B cell (primary cell): ENCODE data around the gene ADCY10. TPM values are rescaled to one million over a fixed set of nuclear protein-coding genes. Genes with fewer than 3 reads are reported as not detected.

Experiments used
- ATAC-seq: fragments of 200-7000 bp; cut with Tn5 transposase; one replicate; pipeline ENCODE4 v1.10.0; 2021; ENCODE audit warnings: low read depth, mild to moderate bottlenecking, moderate number of reproducible peaks, moderate library complexity
- CTCF ChIA-PET: fragments of 350-600 bp; sonication (Branson Sonifier 250); formaldehyde crosslinking; loops from one replicate; lab custom pipeline; 2021; ENCODE audit warnings: antibody characterized with exemption, inconsistent platforms; lab: Charles Lee
- POLR2A ChIA-PET: fragments of 350-600 bp; sonication (Branson Sonifier 250); formaldehyde crosslinking; loops from one replicate; lab custom pipeline; 2021; ENCODE audit warnings: antibody characterized with exemption; lab: Charles Lee
- DNase-seq: peaks from one replicate; pipeline ENCODE4 v3.0.0; 2013
- H2AFZ ChIP-seq: 2 replicates; pipeline ENCODE4 v1.6.1; 2012; ENCODE audit warnings: mild to moderate bottlenecking, low read depth, low read length; ENCODE audit not compliant: insufficient read depth, poor library complexity, severe bottlenecking
- H3K27ac ChIP-seq, 2 donors: 1 replicate in 1 of 2; 2 replicates in 1 of 2; pipeline ENCODE4 v1.5.1; 2012 to 2013; ENCODE audit warnings: low read length in 2 of 2, mild to moderate bottlenecking in 2 of 2, moderate library complexity in 1 of 2
- H3K27me3 ChIP-seq, 4 experiments: fragments of 200-600 bp in 1 of 4; sonication (generic) in 1 of 4; replicated peaks in 1 of 4; 1 replicate in 2 of 4; 2 replicates in 2 of 4; pipeline versions ENCODE4 v1.6.1 to v1.7.0; 2013 to 2016; ENCODE audit warnings: low read length in 3 of 4, mild to moderate bottlenecking in 2 of 4, mixed read lengths in 1 of 4, moderate library complexity in 1 of 4; ENCODE audit not compliant: insufficient read depth in 4 of 4, control insufficient read depth in 3 of 4; ENCODE audit errors: control extremely low read depth in 1 of 4
- H3K36me3 ChIP-seq, 2 experiments: replicated peaks in 1 of 2; 1 replicate in 1 of 2; 2 replicates in 1 of 2; pipeline versions ENCODE4 v1.6.1 to v1.7.1; 2013; ENCODE audit warnings: low read length in 1 of 2; ENCODE audit not compliant: insufficient read depth in 2 of 2, control insufficient read depth in 1 of 2; ENCODE audit errors: control extremely low read depth in 1 of 2, extremely low read depth in 1 of 2
- H3K4me1 ChIP-seq, 2 donors: fragments of 200-600 bp in 1 of 2; sonication (generic) in 1 of 2; 1 replicate in 1 of 2; 2 replicates in 1 of 2; pipeline versions ENCODE4 v1.5.1 to v1.6.1; 2013 to 2017; ENCODE audit warnings: low read length in 2 of 2; ENCODE audit not compliant: control insufficient read depth in 2 of 2, insufficient read depth in 2 of 2
- H3K4me2 ChIP-seq: replicated peaks from 2 replicates; pipeline ENCODE3; 2012; ENCODE audit warnings: mild to moderate bottlenecking, low read depth, low read length; ENCODE audit not compliant: poor library complexity, severe bottlenecking
- H3K4me3 ChIP-seq, 5 experiments: fragments of 200-600 bp in 1 of 5; sonication (generic) in 1 of 5; 1 replicate in 3 of 5; 2 replicates in 2 of 5; pipeline versions ENCODE4 v1.5.1 to v1.7.0; 2011 to 2016; ENCODE audit warnings: low read length in 4 of 5, mild to moderate bottlenecking in 4 of 5, low read depth in 2 of 5, control low read depth in 1 of 5, moderate library complexity in 1 of 5; ENCODE audit not compliant: insufficient read depth in 1 of 5; ENCODE audit errors: control extremely low read depth in 1 of 5, extremely low read depth in 1 of 5
- H3K79me2 ChIP-seq: fragments of 200-600 bp; sonication (generic); one replicate; pipeline ENCODE4 v1.6.0; 2016; ENCODE audit warnings: low read length; ENCODE audit not compliant: control insufficient read depth, insufficient read depth
- H3K9ac ChIP-seq: fragments of 200-600 bp; sonication (generic); 2 replicates; pipeline ENCODE4 v1.6.1; 2017; ENCODE audit warnings: mild to moderate bottlenecking, low read length, moderate library complexity
- H3K9me3 ChIP-seq, 3 donors: one replicate each; pipeline versions ENCODE4 v1.6.1 to v1.7.1; 2013; ENCODE audit warnings: low read length in 2 of 3; ENCODE audit not compliant: control insufficient read depth in 2 of 3, insufficient read depth in 1 of 3; ENCODE audit errors: control extremely low read depth in 1 of 3
- H4K20me1 ChIP-seq: 2 replicates; pipeline ENCODE4 v1.6.0; 2012; ENCODE audit warnings: mild to moderate bottlenecking, low read length; ENCODE audit not compliant: insufficient read depth, control insufficient read depth, poor library complexity, severe bottlenecking
- H3K27ac Mint-ChIP-seq: one replicate; pipeline ENCODE4 v1.8.0; 2021; ENCODE audit warnings: mixed read lengths
- H3K27me3 Mint-ChIP-seq: one replicate; pipeline ENCODE4 v1.8.0; 2021; ENCODE audit warnings: mixed read lengths
- H3K4me1 Mint-ChIP-seq: one replicate; pipeline ENCODE4 v1.8.0; 2021; ENCODE audit warnings: mixed read lengths
- H3K4me3 Mint-ChIP-seq: one replicate; pipeline ENCODE4 v1.8.0; 2021; ENCODE audit warnings: mixed read lengths
- H3K9me3 Mint-ChIP-seq: one replicate; pipeline ENCODE4 v1.8.0; 2022; ENCODE audit warnings: mixed read lengths; ENCODE audit not compliant: insufficient read depth
- EZH2 ChIP-seq: IDR thresholded peaks from 2 replicates; pipeline ENCODE4 v1.6.1; 2012; ENCODE audit warnings: borderline replicate concordance, low read depth, mild to moderate bottlenecking, moderate library complexity, low read length; ENCODE audit not compliant: insufficient read depth, poor library complexity, severe bottlenecking
- WGBS: methylation state at CpG from one replicate; pipeline ENCODE4 v1.1.5; 2013; ENCODE audit warnings: missing lambda C conversion rate; ENCODE audit not compliant: insufficient coverage; 5-methylcytosine and 5-hydroxymethylcytosine counted together
- intact Hi-C: fragments of 100-400 bp; cut with micrococcal nuclease; formaldehyde crosslinking; loops from one replicate; pipeline ENCODE4 v1.10.0; 2022
- polyA plus RNA-seq: library from polyadenylated mRNA; depleted of rRNA; stranded (reverse); fragments of >200 nt; gene quantifications from 2 replicates; pipeline ENCODE4 v1.2.3, GENCODE V29; 2012
- total RNA-seq, 2 donors: library from RNA; stranded (reverse); fragments of 120-200 nt in 1 of 2; gene quantifications; 1 replicate in 1 of 2; 2 replicates in 1 of 2; pipeline versions ENCODE4 v1.2.3 to v1.2.4, GENCODE V29; 2013 to 2022
- TF ChIP-seq, protein P1 (sequence below): fragments of 200-600 bp; IDR thresholded peaks from one replicate; pipeline ENCODE4 v1.8.0; 2022; ENCODE audit warnings: antibody characterized with exemption, mild to moderate bottlenecking

ADCY10 gene
- total and polyA plus RNA-seq, 2 donors (not counting 1 experiment from before 2014, with no cell fraction given): 0.15 TPM; not detected in 1

GRCh38 chr1:167763525-167764220 lies 150.3 kb downstream of the ADCY10 start:
- H3K27me3 Mint-ChIP-seq: no peaks in the 10 kb centered on the region
- no peak for ATAC-seq
- H3K9me3 Mint-ChIP-seq: no peaks in the 10 kb centered on the region
- Histone ChIP-seq H3K27me3 (no peaks in the 10 kb centered on the region), H4K20me1 (no peaks in the 10 kb centered on the region), H2AFZ (no peak overlapping the region), H3K9ac (no peak overlapping the region), H3K4me3 (no peak overlapping the region), H3K27ac (no peak overlapping the region), H3K79me2 (peaks cover 43% of the 10 kb centered on the region), H3K4me2 (no peak overlapping the region), H3K36me3 (peaks cover 6 to 12% of the 10 kb centered on the region in 2 experiments), H3K4me1 (peaks cover 0 to 4% of the 10 kb centered on the region in 2 donors), H3K9me3 (no peaks in the 10 kb centered on the region)
- intact Hi-C loops: no loop called here
- no peak overlapping the region for H3K4me3 Mint-ChIP-seq
- POLR2A ChIA-PET: no interaction called here
- WGBS: no CpG with 5 or more reads among the region's 5 CpGs
- H3K27ac Mint-ChIP-seq: no peak overlapping the region
- CTCF ChIA-PET: no interaction called here
- no peak for TF ChIP-seq EZH2
- TF ChIP-seq, protein P1, sequence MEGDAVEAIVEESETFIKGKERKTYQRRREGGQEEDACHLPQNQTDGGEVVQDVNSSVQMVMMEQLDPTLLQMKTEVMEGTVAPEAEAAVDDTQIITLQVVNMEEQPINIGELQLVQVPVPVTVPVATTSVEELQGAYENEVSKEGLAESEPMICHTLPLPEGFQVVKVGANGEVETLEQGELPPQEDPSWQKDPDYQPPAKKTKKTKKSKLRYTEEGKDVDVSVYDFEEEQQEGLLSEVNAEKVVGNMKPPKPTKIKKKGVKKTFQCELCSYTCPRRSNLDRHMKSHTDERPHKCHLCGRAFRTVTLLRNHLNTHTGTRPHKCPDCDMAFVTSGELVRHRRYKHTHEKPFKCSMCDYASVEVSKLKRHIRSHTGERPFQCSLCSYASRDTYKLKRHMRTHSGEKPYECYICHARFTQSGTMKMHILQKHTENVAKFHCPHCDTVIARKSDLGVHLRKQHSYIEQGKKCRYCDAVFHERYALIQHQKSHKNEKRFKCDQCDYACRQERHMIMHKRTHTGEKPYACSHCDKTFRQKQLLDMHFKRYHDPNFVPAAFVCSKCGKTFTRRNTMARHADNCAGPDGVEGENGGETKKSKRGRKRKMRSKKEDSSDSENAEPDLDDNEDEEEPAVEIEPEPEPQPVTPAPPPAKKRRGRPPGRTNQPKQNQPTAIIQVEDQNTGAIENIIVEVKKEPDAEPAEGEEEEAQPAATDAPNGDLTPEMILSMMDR: no peak
- H3K4me1 Mint-ChIP-seq: peaks cover 19% of the 10 kb centered on the region
- DNase-seq: no peak

DNA sequence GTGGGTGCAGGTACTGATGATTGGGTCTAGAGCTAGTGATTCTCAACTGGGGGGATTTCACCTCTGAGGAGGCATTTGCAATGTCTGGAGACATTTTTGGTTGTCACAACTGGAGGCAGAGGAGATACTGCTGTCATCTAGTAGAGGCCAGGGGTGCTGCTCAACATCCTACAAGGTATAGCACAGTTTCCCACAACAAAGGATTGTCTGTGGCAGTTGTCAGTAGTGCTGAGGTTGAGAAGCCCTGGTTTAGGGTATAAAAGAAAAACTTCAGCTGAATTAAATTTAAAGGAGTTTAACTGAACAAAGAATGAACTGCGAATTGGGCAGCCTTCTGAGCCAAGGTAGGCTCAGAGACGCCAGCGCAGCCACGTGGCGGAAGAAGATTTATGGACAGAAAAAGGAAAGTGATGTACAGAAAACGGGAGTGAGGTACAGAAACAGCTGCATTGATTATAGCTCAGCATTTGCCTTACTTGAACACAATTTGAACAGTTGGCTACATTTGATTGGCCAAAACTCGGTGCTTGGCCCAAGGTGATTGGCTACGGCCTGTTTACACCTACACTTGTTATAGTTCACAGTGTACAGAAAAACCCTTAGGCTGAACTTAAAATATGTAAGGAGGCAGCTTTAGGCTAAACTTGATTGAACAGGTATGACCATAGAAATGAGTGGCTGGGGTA lies 151.7 kb downstream of the ADCY10 start:
- CTCF ChIA-PET: interaction anchor here (1.4 kb wide), 2 partner anchors 9 to 13 kb away, joined by 3 to 6 read pairs; no protein-coding TSS in a partner anchor

More for the DNA sequence above, 151.7 kb downstream of the ADCY10 start:
- no peak for ATAC-seq
- WGBS: 96% methylated on average over 6 of the region's 8 CpGs
- Histone ChIP-seq H3K4me2 (no peak overlapping the region), H3K79me2 (peaks cover 53% of the 10 kb centered on the region), H3K27ac (no peak overlapping the region), H3K36me3 (peaks cover 3 to 11% of the 10 kb centered on the region in 2 experiments), H3K9ac (no peak overlapping the region), H3K4me3 (no peak overlapping the region), H4K20me1 (no peaks in the 10 kb centered on the region), H3K9me3 (no peaks in the 10 kb centered on the region), H2AFZ (no peak overlapping the region), H3K27me3 (no peaks in the 10 kb centered on the region), H3K4me1 (peaks cover 5% of the 10 kb centered on the region in 2 donors)
- DNase-seq: no peak
- POLR2A ChIA-PET: interaction anchor here (0.6 kb wide), 1 partner anchor 67 kb away, joined by 6 read pairs; no protein-coding TSS in a partner anchor
- no peak for TF ChIP-seq EZH2
- TF ChIP-seq, protein P1: no peak
- Mint-ChIP-seq H3K4me3 (no peak overlapping the region), H3K4me1 (peaks cover 24% of the 10 kb centered on the region), H3K27me3 (no peaks in the 10 kb centered on the region), H3K9me3 (no peaks in the 10 kb centered on the region), H3K27ac (no peak overlapping the region)
- intact Hi-C loops: no loop called here
